OCI-LY7 (cell line): ENCODE data around the gene IGSF3.
"Not testable (repeated sequence)": the region's sequence is repeated elsewhere in the genome, so short reads cannot be mapped to it uniquely, and the experiment has no call there.

ENCODE experiments used
- EZH2phosphoT487 ChIP-seq: fragments of 200-600 bp; sonication (generic); IDR thresholded peaks from 2 replicates; pipeline ENCODE4 v1.6.1; 2018; ENCODE audit warnings: low read depth, borderline replicate concordance, mild to moderate bottlenecking, mixed run types, antibody characterized with exemption, low read length, moderate library complexity, mixed read lengths
- TF ChIP-seq, protein P1 (sequence below): fragments of 200-600 bp; sonication (generic); conservative IDR thresholded peaks from 2 replicates; pipeline ENCODE4 v1.5.1; 2014; ENCODE audit warnings: mild to moderate bottlenecking, antibody characterized with exemption, low read length, moderate library complexity, mixed read lengths

GRCh38 chr1:116591951-116592605, 75.5 kb downstream of the IGSF3 start:
- TF ChIP-seq, protein P1, sequence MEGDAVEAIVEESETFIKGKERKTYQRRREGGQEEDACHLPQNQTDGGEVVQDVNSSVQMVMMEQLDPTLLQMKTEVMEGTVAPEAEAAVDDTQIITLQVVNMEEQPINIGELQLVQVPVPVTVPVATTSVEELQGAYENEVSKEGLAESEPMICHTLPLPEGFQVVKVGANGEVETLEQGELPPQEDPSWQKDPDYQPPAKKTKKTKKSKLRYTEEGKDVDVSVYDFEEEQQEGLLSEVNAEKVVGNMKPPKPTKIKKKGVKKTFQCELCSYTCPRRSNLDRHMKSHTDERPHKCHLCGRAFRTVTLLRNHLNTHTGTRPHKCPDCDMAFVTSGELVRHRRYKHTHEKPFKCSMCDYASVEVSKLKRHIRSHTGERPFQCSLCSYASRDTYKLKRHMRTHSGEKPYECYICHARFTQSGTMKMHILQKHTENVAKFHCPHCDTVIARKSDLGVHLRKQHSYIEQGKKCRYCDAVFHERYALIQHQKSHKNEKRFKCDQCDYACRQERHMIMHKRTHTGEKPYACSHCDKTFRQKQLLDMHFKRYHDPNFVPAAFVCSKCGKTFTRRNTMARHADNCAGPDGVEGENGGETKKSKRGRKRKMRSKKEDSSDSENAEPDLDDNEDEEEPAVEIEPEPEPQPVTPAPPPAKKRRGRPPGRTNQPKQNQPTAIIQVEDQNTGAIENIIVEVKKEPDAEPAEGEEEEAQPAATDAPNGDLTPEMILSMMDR, result not testable (repeated sequence)
- not testable (repeated sequence) for TF ChIP-seq EZH2phosphoT487
